Epithelial cell of esophagus (primary cell): ENCODE measurements around the gene OCA2.

Experiments
- DNase-seq: peaks from one replicate; pipeline ENCODE4 v3.0.0; 2010; ENCODE audit warnings: low read depth
- H3K4me3 ChIP-seq: 2 replicates; pipeline ENCODE4 v1.5.1; 2011; ENCODE audit warnings: mild to moderate bottlenecking, low read length, control low read depth
- CTCF ChIP-seq: IDR thresholded peaks from 2 replicates; pipeline ENCODE4 v1.5.1; 2011; ENCODE audit warnings: low read depth, mild to moderate bottlenecking, low read length, control low read depth, inconsistent platforms; ENCODE audit not compliant: insufficient read depth; ENCODE audit errors: missing control alignments

The OCA2 gene

GRCh38 chr15:28118083-28118482 is 19.0 kb upstream of the OCA2 start:
- no peak for DNase-seq
- H3K4me3 ChIP-seq, result no peak overlapping the region
- TF ChIP-seq CTCF, result no peak

GRCh38 chr15:28117432-28117990 is 18.4 kb upstream of the OCA2 start:
- TF ChIP-seq CTCF, result no peak
- DNase-seq, result no peak
- H3K4me3 ChIP-seq, result no peak overlapping the region

GRCh38 chr15:28116521-28117431 is 17.7 kb upstream of the OCA2 start:
- no peak overlapping the region for H3K4me3 ChIP-seq

GRCh38 chr15:28115871-28116270 is 16.8 kb upstream of the OCA2 start:
- TF ChIP-seq CTCF, result no peak
- H3K4me3 ChIP-seq, result no peak overlapping the region

More at GRCh38 chr15:28116521-28117431, 17.7 kb upstream of the OCA2 start:
- TF ChIP-seq CTCF, result no peak
- no peak for DNase-seq

GRCh38 chr15:28114721-28115622 is 15.9 kb upstream of the OCA2 start:
- DNase-seq, result no peak
- no peak for TF ChIP-seq CTCF
- no peak overlapping the region for H3K4me3 ChIP-seq

More at GRCh38 chr15:28115871-28116270, 16.8 kb upstream of the OCA2 start:
- no peak for DNase-seq

- no peak for TF ChIP-seq CTCF
- H3K4me3 ChIP-seq, result no peak overlapping the region
- no peak for DNase-seq
Observed at GRCh38 chr15:28114114-28114455, 15.0 kb upstream of the OCA2 start.
